ENCODE measurements around the gene STARD9.

The STARD9 gene

GRCh38 chr15:42728972-42729371 is 153.6 kb downstream of the STARD9 start:
- Histone ChIP-seq H3K4me3 (ENCODE audit: insufficient read depth in 1 of 2, low read depth in 1 of 2, low read length in 2 of 2) (no peak overlapping the region), H3K4me2 (ENCODE audit: low read length, poor library complexity, severe bottlenecking) (no peak overlapping the region), H3K79me1 (replicated peaks; ENCODE audit: low read length, poor library complexity, severe bottlenecking) (peaks cover 50% of the 10 kb centered on the region), H3K9me3 (ENCODE audit: control insufficient read depth, low read length) (no peaks in the 10 kb centered on the region), H3K4me1 (ENCODE audit: control insufficient read depth, insufficient read depth, low read depth, low read length) (no peaks in the 10 kb centered on the region), H4K91ac (ENCODE audit: low read length) (no peak overlapping the region), H3K23ac (ENCODE audit: low read length in 2 of 2) (no peak overlapping the region), H3K27me3 (ENCODE audit: control insufficient read depth in 1 of 2, insufficient read depth in 1 of 2, low read length in 2 of 2) (no peaks in the 10 kb centered on the region), H2BK120ac (ENCODE audit: low read depth, low read length) (no peak overlapping the region), H3K27ac (ENCODE audit: low read length, poor library complexity, severe bottlenecking) (no peak overlapping the region), H3K9ac (ENCODE audit: low read length) (no peak overlapping the region), H2AFZ (ENCODE audit: low read depth, low read length) (no peak overlapping the region), H3K4ac (ENCODE audit: low read depth in 1 of 2, low read length in 2 of 2) (no peak overlapping the region), H2AK5ac (ENCODE audit: low read length, severe bottlenecking) (no peak overlapping the region), H3K14ac (ENCODE audit: low read length in 2 of 2) (no peak overlapping the region), H3K18ac (ENCODE audit: low read depth in 1 of 2, low read length in 2 of 2) (no peak overlapping the region), H2BK12ac (ENCODE audit: low read length in 2 of 2) (no peak overlapping the region), H2BK15ac (ENCODE audit: low read depth, poor library complexity, severe bottlenecking) (no peak overlapping the region), H2BK5ac (ENCODE audit: low read depth, low read length, poor library complexity, severe bottlenecking) (no peak overlapping the region), H4K8ac (ENCODE audit: low read length) (no peak overlapping the region), H3K36me3 (ENCODE audit: control insufficient read depth in 1 of 2, insufficient read depth in 2 of 2, low read depth in 1 of 2, low read length in 2 of 2) (peaks cover 90 to 95% of the 10 kb centered on the region in 2 experiments)
- WGBS: 70% methylated on average over 2 of the region's 14 CpGs
- DNase-seq: no peak

DNA sequence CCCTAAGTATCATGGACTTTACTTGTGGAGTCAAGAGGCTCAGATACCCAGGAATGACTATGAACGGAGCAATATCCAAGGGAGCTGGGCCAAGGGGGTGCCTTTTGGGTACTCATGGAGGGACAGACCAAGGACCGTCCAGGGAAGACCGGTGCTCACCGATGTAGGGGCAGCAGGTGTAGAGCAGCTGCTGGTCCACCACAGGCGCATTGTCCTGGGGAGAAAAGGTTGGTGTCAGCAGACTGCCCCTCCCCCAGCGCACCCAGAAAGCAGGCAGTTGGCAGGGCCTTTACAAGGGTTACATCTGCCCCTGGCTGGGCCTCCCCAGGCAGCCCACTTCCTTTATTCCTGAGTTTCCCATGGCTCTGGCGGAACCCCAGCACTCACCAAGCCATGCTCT is 154.0 kb downstream of the STARD9 start:
- Histone ChIP-seq H2BK15ac (ENCODE audit: low read depth, poor library complexity, severe bottlenecking) (no peak overlapping the region), H3K4me1 (ENCODE audit: control insufficient read depth, insufficient read depth, low read depth, low read length) (no peaks in the 10 kb centered on the region), H3K4me2 (ENCODE audit: low read length, poor library complexity, severe bottlenecking) (no peak overlapping the region), H4K8ac (ENCODE audit: low read length) (no peak overlapping the region), H3K23ac (ENCODE audit: low read length in 2 of 2) (no peak overlapping the region), H3K14ac (ENCODE audit: low read length in 2 of 2) (no peak overlapping the region), H3K27me3 (ENCODE audit: control insufficient read depth in 1 of 2, insufficient read depth in 1 of 2, low read length in 2 of 2) (no peaks in the 10 kb centered on the region), H3K9me3 (ENCODE audit: control insufficient read depth, low read length) (no peaks in the 10 kb centered on the region), H3K27ac (ENCODE audit: low read length, poor library complexity, severe bottlenecking) (no peak overlapping the region), H3K18ac (ENCODE audit: low read depth in 1 of 2, low read length in 2 of 2) (no peak overlapping the region), H4K91ac (ENCODE audit: low read length) (no peak overlapping the region), H2AFZ (ENCODE audit: low read depth, low read length) (no peak overlapping the region), H2BK5ac (ENCODE audit: low read depth, low read length, poor library complexity, severe bottlenecking) (no peak overlapping the region), H3K36me3 (ENCODE audit: control insufficient read depth in 1 of 2, insufficient read depth in 2 of 2, low read depth in 1 of 2, low read length in 2 of 2) (peaks cover 91 to 95% of the 10 kb centered on the region in 2 experiments), H3K79me1 (replicated peaks; ENCODE audit: low read length, poor library complexity, severe bottlenecking) (peaks cover 50% of the 10 kb centered on the region), H2BK12ac (ENCODE audit: low read length in 2 of 2) (no peak overlapping the region), H2BK120ac (ENCODE audit: low read depth, low read length) (no peak overlapping the region), H3K4ac (ENCODE audit: low read depth in 1 of 2, low read length in 2 of 2) (no peak overlapping the region), H3K4me3 (ENCODE audit: insufficient read depth in 1 of 2, low read depth in 1 of 2, low read length in 2 of 2) (no peak overlapping the region), H2AK5ac (ENCODE audit: low read length, severe bottlenecking) (no peak overlapping the region), H3K9ac (ENCODE audit: low read length) (no peak overlapping the region)
- WGBS: over 99% methylated on average over 7 of the region's 7 CpGs
- DNase-seq: no peak

DNA sequence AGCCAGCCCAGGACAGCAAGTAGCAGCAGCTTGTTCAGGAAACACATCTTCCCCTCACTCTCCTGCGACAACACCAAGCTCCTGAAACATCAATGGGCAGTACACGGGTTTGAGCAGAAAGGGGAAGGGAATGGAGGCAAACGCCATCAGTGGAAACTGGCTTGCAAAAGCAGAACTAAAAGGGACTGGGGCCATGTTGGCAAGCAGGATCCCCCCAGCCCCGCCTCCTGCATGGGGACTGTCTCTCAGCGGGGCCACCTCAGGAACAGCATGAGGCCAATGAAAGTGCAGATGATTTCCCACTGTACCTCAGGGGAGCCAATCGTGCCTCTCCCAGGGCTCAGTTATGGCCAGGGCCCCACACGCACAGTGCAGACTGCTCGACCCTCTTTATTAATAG is 154.7 kb downstream of the STARD9 start:
- no peak overlapping the region for H2BK5ac ChIP-seq (ENCODE audit: low read depth, low read length, poor library complexity, severe bottlenecking)
- no peak overlapping the region for H2BK12ac ChIP-seq (ENCODE audit: low read length in 2 of 2)
- no peak overlapping the region for H4K8ac ChIP-seq (ENCODE audit: low read length)
- peaks cover 91 to 95% of the 10 kb centered on the region in 2 experiments for H3K36me3 ChIP-seq (ENCODE audit: control insufficient read depth in 1 of 2, insufficient read depth in 2 of 2, low read depth in 1 of 2, low read length in 2 of 2)
- H2BK15ac ChIP-seq (ENCODE audit: low read depth, poor library complexity, severe bottlenecking): no peak overlapping the region
- H3K18ac ChIP-seq (ENCODE audit: low read depth in 1 of 2, low read length in 2 of 2): no peak overlapping the region
- no peaks in the 10 kb centered on the region for H3K9me3 ChIP-seq (ENCODE audit: control insufficient read depth, low read length)
- no peak overlapping the region for H3K9ac ChIP-seq (ENCODE audit: low read length)
- H3K4ac ChIP-seq (ENCODE audit: low read depth in 1 of 2, low read length in 2 of 2): no peak overlapping the region
- H3K79me1 ChIP-seq (replicated peaks; ENCODE audit: low read length, poor library complexity, severe bottlenecking): peaks cover 57% of the 10 kb centered on the region
- H3K4me2 ChIP-seq (ENCODE audit: low read length, poor library complexity, severe bottlenecking): no peak overlapping the region
- H3K4me3 ChIP-seq (ENCODE audit: insufficient read depth in 1 of 2, low read depth in 1 of 2, low read length in 2 of 2): no peak overlapping the region
- no peak overlapping the region for H2AK5ac ChIP-seq (ENCODE audit: low read length, severe bottlenecking)
- no peak overlapping the region for H3K27ac ChIP-seq (ENCODE audit: low read length, poor library complexity, severe bottlenecking)
- no peak overlapping the region for H3K23ac ChIP-seq (ENCODE audit: low read length in 2 of 2)
- H3K14ac ChIP-seq (ENCODE audit: low read length in 2 of 2): no peak overlapping the region
- H4K91ac ChIP-seq (ENCODE audit: low read length): no peak overlapping the region
- no peak overlapping the region for H2AFZ ChIP-seq (ENCODE audit: low read depth, low read length)
- no peaks in the 10 kb centered on the region for H3K4me1 ChIP-seq (ENCODE audit: control insufficient read depth, insufficient read depth, low read depth, low read length)
- DNase-seq: no peak
- no peaks in the 10 kb centered on the region for H3K27me3 ChIP-seq (ENCODE audit: control insufficient read depth in 1 of 2, insufficient read depth in 1 of 2, low read length in 2 of 2)
- WGBS: 95% methylated on average over 8 of the region's 8 CpGs
- H2BK120ac ChIP-seq (ENCODE audit: low read depth, low read length): no peak overlapping the region

DNA sequence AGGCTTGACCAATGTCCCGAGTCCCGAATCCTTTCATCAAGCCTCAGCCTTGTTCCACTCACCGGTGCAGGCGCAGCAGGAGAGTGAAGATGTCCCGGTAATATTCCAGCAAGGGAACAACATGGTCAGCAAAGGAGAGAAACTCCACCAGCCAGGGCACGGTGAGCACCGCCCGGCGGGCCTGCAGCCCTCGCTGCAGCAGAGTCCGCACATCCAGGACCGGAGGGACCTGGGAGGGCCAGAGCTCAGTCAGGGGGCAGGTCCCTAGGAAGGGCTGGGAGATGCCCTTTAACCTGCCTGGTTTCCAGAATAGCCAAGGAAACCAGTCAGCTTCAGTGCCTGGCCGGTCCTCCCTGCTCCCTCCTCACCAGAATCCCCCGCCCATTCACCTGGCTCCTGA is 155.1 kb downstream of the STARD9 start:
- Histone ChIP-seq H3K9me3 (ENCODE audit: control insufficient read depth, low read length) (no peaks in the 10 kb centered on the region), H3K36me3 (ENCODE audit: control insufficient read depth in 1 of 2, insufficient read depth in 2 of 2, low read depth in 1 of 2, low read length in 2 of 2) (peaks cover 91 to 94% of the 10 kb centered on the region in 2 experiments), H3K4me1 (ENCODE audit: control insufficient read depth, insufficient read depth, low read depth, low read length) (peaks cover 2% of the 10 kb centered on the region), H2BK12ac (ENCODE audit: low read length in 2 of 2) (no peak overlapping the region), H3K23ac (ENCODE audit: low read length in 2 of 2) (no peak overlapping the region), H2BK15ac (ENCODE audit: low read depth, poor library complexity, severe bottlenecking) (no peak overlapping the region), H3K27ac (ENCODE audit: low read length, poor library complexity, severe bottlenecking) (no peak overlapping the region), H4K91ac (ENCODE audit: low read length) (no peak overlapping the region), H3K4me2 (ENCODE audit: low read length, poor library complexity, severe bottlenecking) (no peak overlapping the region), H3K4me3 (ENCODE audit: insufficient read depth in 1 of 2, low read depth in 1 of 2, low read length in 2 of 2) (no peak overlapping the region), H3K79me1 (replicated peaks; ENCODE audit: low read length, poor library complexity, severe bottlenecking) (peaks cover 61% of the 10 kb centered on the region), H2AK5ac (ENCODE audit: low read length, severe bottlenecking) (no peak overlapping the region), H2BK5ac (ENCODE audit: low read depth, low read length, poor library complexity, severe bottlenecking) (no peak overlapping the region), H2AFZ (ENCODE audit: low read depth, low read length) (no peak overlapping the region), H2BK120ac (ENCODE audit: low read depth, low read length) (no peak overlapping the region), H3K9ac (ENCODE audit: low read length) (no peak overlapping the region), H3K14ac (ENCODE audit: low read length in 2 of 2) (no peak overlapping the region), H3K4ac (ENCODE audit: low read depth in 1 of 2, low read length in 2 of 2) (no peak overlapping the region), H3K27me3 (ENCODE audit: control insufficient read depth in 1 of 2, insufficient read depth in 1 of 2, low read length in 2 of 2) (no peaks in the 10 kb centered on the region), H4K8ac (ENCODE audit: low read length) (no peak overlapping the region), H3K18ac (ENCODE audit: low read depth in 1 of 2, low read length in 2 of 2) (no peak overlapping the region)
- DNase-seq: no peak
- 96% methylated on average over 14 of the region's 14 CpGs for WGBS
